Measurements from ENCODE around the gene AUTS2. TPM values are rescaled to one million over a fixed set of nuclear protein-coding genes. Genes with fewer than 3 reads are reported as not detected.
A peak's percentile ranks its signal among the peaks of the same experiment; 100 is the strongest.
"Not testable (repeated sequence)": the region's sequence is repeated elsewhere in the genome, so short reads cannot be mapped to it uniquely, and the experiment has no call there.

AUTS2 gene
- total RNA-seq, 1 experiment from 2014 or later = under 0.01 TPM

DNA sequence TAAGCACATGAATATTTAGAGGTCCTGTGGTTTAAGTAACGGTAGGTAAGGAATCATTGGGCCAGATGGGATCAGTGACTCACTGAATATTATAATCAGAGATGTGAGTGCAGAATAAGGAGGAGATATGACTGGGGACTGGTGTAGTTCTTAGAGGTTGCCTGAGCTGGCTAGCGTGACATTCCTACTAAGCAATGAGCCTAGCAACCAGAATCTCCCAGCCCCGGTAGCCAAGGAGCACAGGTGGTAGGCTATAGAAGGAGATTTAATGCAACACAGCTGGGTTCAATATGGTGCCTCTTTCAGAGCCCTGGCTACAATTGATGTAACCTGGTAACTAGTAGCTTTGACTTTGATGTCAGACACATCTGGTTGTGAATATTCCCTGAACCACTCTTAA, 641.6 kb downstream of the AUTS2 start:
- DNase-seq (ENCODE audit: low read depth) = no peak

- DNase-seq (ENCODE audit: low read depth) = no peak
These were observed 642.6 kb downstream of the AUTS2 start for GRCh38 chr7:70240873-70241272.

DNA sequence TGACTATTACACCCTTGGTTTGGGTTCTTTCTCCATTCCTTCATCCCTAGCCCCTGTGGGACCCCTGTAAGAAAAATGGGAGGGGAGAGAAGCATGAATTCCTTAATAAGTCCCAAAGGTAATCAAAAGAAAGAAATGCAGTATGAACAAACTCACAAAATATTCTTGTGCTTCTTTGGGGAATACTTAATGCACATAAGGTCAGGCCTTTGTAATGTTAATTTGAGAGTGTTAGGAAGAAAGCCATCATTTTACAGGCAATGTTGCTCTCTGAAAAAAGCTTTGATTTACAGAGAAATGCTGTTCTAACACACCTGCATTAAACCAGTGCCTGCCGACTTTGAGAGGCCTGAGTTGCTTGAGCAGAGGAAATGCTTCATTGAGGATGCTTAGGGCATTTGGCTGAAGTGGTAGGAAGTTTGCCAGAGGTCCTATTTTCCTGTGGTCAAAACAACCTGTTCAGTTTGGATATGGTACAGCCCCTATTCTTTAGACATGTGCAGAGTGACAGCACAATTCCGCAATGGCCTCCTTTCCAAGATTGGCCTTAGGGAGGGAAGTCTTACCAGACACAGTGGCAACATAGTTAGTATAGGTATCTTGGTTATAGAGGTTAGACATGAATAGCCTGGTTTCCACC, 643.4 kb downstream of the AUTS2 start:
- DNase-seq (ENCODE audit: low read depth) = no peak

DNA sequence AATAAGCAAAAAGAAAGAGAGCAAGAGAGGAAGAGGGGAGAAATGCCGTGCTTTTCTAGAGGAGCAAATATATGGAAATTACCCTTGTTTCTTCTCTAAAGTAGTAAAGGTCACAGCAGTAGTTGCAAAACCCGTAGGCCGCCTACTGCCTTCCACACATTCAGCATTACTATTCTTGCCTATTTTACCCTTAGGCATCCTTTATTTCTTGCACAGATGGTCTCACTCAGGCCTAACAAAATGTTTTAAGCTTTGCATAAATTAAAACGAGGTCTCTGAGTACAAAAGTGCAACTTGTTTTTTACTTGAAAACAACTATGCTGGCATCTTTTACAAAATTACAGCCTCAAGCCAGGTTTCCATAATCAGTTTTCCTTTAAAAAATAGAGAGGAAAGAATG, 644.6 kb downstream of the AUTS2 start:
- peak; percentile 2 for DNase-seq (ENCODE audit: low read depth)

DNA sequence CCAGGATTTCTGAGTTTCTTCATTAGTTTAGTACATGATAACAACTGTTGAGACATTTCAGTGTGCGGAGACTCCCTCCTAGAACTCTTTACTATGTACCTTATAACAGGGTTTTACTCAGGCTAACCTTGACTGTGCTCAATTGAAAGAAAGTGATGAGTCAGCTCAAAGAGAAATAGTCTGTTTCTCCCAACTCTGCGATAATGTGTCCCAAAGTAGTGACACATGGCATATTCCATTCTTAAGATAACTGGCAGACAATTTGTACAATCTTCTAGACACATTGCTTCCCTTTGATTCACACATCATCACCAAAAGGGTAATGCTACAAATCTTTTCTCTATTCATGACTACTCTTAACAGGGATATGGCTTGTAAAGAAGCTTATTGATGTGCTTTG, 645.2 kb downstream of the AUTS2 start:
- no peak for DNase-seq (ENCODE audit: low read depth)

DNA sequence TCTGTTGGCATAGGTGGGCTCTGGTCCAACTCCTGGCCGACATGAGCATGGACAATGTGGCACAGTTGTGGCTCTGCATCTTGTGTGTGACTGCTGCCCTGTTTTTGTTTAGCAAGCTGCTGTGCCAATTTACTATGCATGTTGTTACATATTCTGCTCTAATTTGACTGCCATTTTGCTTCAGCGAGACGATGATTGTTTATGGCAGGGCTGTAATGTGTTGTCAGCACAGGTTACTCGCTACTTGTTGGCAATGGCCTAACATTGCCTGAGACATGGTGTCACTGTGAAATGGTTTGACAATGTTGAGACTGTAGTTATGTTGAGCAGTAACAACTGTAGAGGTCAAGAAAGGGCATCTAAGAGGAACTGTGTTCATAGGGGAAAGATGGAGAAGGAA, 659.6 kb downstream of the AUTS2 start:
- DNase-seq (ENCODE audit: low read depth) = no peak

DNA sequence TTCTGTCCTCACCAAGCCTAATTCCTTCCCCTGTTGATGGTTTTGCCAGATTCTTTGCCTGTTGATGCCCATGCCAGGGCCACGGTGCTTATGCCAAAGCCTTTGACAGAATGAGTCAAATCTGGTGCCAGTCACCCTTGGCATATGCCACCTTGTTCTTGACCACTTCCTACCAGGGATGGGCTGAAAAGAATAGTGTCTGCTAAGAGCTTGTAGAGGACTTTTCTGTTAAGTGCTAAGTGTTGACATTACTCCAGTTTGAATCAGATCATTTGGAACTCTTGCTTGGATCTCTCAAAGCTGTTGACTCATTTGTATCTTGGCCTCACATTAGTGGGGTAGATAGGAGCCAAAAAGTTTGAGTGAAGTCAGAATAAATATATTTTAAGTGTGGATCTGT, 661.2 kb downstream of the AUTS2 start:
- DNase-seq (ENCODE audit: low read depth) = no peak

- DNase-seq (ENCODE audit: low read depth) = no peak
These were observed 665.4 kb downstream of the AUTS2 start for GRCh38 chr7:70263471-70264255.

DNA sequence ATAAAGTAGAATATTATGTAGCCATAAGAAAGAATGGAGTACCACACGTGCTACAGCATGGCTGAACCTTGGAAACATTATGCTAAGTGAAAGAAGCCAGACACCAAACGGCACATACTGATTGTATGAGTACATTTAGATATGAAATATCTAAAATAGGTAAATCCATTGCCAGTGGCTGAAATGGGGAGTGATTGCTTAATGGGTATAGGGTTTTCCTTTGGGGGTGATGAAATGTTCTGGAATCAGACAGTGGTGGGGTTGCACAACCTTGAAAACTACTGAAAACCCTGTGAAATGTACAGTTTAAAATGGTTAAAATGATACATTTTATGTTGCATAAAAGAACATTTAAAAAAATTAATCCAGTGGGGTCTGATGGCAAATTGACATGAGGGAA, 667.9 kb downstream of the AUTS2 start:
- no peak for DNase-seq (ENCODE audit: low read depth)

- DNase-seq (ENCODE audit: low read depth) = no peak
These were observed 669.3 kb downstream of the AUTS2 start for GRCh38 chr7:70267381-70268120.

- no peak for DNase-seq (ENCODE audit: low read depth)
These were observed 669.9 kb downstream of the AUTS2 start for GRCh38 chr7:70268179-70268578.

DNA sequence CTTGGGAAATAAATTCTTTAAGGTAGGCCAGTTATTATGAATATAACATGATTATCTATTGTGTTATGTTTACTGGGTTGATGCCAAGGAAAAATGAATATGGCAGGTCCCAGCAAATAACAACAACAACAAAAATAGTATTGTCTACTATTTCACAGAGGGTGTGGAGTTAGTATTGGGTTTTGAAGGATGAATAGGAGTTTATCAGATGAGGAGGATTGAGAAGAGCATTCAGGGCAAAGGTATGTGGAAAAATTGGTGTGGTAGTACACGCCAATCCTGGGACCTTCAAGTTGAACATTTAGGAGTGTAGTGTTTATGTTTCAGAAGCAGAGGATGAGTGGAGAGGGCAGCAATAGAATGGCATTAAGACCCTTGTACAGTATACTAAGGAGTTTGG, 671.9 kb downstream of the AUTS2 start:
- no peak for DNase-seq (ENCODE audit: low read depth)

- DNase-seq (ENCODE audit: low read depth) = no peak
These were observed 673.4 kb downstream of the AUTS2 start for GRCh38 chr7:70271617-70272081.

DNA sequence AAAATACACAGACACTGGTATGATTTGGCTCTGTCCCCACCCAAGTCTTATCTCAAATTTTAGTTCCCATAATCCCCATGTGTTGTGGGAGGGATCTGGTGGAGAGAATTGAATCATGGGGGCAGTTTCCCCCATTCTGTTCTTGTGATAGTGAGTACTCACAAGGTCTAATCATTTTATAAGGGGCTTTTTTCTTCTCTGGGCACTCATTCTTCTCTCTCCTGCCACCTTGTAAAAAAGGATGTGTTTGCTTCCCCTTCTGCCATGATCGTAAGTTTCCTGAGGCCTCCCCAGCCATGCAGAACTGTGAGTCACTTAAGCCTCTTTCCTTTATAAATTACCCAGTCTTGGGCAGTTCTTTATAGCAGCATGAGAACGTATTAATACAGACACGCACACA, 677.3 kb downstream of the AUTS2 start:
- not testable (repeated sequence) for DNase-seq (ENCODE audit: low read depth)

DNA sequence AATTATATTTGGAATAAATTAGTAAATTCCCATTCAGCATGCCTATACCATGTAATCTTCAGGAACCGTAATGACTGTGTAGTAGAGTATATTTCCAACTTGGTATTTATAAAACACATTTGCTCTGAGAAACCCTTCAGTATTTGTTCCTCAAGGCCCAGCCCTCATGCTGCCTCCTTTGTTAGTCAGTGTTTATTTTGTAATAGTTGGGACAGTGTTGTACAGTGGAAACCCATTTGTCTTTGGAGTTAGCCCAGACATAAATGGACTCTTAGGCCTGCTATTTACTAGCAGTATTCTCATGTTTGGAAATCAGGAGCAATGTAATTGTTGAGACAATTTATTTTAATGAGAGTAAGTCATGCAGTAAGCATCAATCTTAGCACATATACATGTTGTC, 686.9 kb downstream of the AUTS2 start:
- DNase-seq (ENCODE audit: low read depth) = no peak

DNA sequence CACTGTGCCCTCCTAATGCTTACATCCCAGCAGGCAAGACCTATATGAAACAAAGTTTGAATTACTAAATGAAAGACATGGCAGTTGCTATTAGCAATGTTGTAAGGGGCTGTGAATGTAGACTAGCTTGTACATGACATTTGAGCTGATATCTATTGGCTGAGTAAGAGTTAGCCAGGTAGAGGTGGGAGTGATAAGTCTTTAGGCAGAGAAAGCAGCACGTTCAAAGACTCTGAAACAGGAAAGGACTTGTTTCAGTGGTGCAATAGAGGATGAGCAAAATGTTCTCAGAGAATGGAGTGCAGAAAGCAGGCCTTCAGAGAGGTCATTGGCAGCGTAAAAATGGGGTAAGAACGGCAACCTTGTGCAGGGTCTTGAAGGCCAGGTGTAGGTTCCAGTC, 687.6 kb downstream of the AUTS2 start:
- DNase-seq (ENCODE audit: low read depth) = no peak

GRCh38 chr7:70288781-70289456, 690.6 kb downstream of the AUTS2 start:
- DNase-seq (ENCODE audit: low read depth) = no peak

- no peak for DNase-seq (ENCODE audit: low read depth)
These were observed 694.4 kb downstream of the AUTS2 start for GRCh38 chr7:70292716-70293115.

DNA sequence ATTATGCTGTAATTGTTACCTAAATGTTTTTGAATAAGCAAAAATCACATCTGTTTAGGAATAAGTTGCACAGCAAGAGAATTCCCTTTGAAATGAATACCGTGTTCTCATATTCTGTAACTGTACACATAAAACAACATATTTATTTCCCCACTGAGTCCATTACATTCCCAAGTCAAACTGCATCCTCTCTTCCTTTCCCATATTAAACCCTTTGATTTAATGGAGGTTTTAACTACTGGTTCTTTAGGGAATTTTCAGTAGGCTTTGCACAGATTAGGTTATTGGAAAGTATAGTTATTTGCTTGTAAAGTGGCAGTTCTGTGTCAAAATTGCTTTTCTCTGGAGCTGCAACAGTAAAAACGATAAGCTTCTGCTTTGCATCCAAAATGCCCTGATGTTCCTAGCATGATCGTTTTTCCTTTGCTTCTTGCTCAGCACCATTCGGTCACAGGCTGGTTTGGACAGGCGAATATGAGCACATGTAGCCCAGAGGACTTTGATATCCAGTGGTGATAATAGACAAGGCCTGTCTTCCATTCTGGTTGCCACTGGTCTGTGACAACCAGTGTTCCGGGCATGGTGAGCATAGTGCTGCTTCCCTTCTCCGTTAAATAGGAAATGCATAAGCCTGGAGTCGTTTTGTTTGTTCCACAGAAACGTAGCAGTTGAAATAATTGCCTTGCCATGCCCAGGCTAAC, 696.1 kb downstream of the AUTS2 start:
- DNase-seq (ENCODE audit: low read depth) = no peak

- no peak for DNase-seq (ENCODE audit: low read depth)
These were observed 700.7 kb downstream of the AUTS2 start for GRCh38 chr7:70298780-70299471.

GRCh38 chr7:70299472-70299807, 701.2 kb downstream of the AUTS2 start:
- DNase-seq (ENCODE audit: low read depth) = no peak
